K562 (cell line): ENCODE data around the gene ZIC2. TPM values are rescaled to one million over a fixed set of nuclear protein-coding genes. Genes with fewer than 3 reads are reported as not detected.

Source experiments
- ATAC-seq: fragments of 200-7000 bp; cut with Tn5 transposase; 3 replicates; pipeline ENCODE4 v1.9.1; 2020; ENCODE audit warnings: moderate library complexity
- BruUV-seq: library from RNA; stranded (reverse); fragments of 400-500 nt; replicated peaks from 2 replicates; lab custom pipeline; 2021; lab: Mats Ljungman, UMichigan
- CTCF ChIA-PET: fragments of 300-600 bp; formaldehyde crosslinking; extraction: SDS; loops from one replicate; lab custom pipeline; 2021; ENCODE audit warnings: low intra/inter-chr PET ratio; lab: Yijun Ruan, JAX
- POLR2A ChIA-PET: fragments of 300-600, 350-650 bp; sonication (Branson Sonifier 250); formaldehyde crosslinking; extraction: SDS; loops from one replicate; lab custom pipeline; 2021; ENCODE audit warnings: antibody characterized with exemption, inconsistent platforms; lab: Yijun Ruan, JAX
- DNase-seq, 4 experiments: peaks; one replicate each; pipeline versions ENCODE4 v3.0.0 to v3.0.0-alpha.2; 2011 to 2018; ENCODE audit warnings: low spot score in 3 of 4, mixed read lengths in 3 of 4; ENCODE audit errors: extremely low read depth in 1 of 4
- FAIRE-seq: peaks from 2 replicates; lab custom pipeline; 2011; peaks lifted over from hg19 to GRCh38; lab: Jason Lieb, UNC
- H2AFZ ChIP-seq: 2 replicates; pipeline ENCODE4 v1.6.0; 2011; ENCODE audit warnings: low read depth, low read length, control low read depth, inconsistent platforms
- H3K27ac ChIP-seq: fragments of 200-600 bp; 3 replicates; pipeline ENCODE4 v1.8.0; 2011; ENCODE audit warnings: low read depth, mild to moderate bottlenecking, control low read depth, inconsistent platforms, low read length, moderate library complexity, mixed read lengths; ENCODE audit errors: extremely low read depth
- H3K27me3 ChIP-seq, 2 experiments: fragments of 300-600 bp in 1 of 2; 2 replicates in 1 of 2; 3 replicates in 1 of 2; pipeline versions ENCODE4 v1.6.0 to v1.8.0; 2011; ENCODE audit warnings: inconsistent platforms in 2 of 2, low read length in 2 of 2, mild to moderate bottlenecking in 1 of 2, mixed read lengths in 1 of 2, moderate library complexity in 1 of 2; ENCODE audit not compliant: control insufficient read depth in 2 of 2, insufficient read depth in 2 of 2
- H3K36me3 ChIP-seq: fragments of 300-600 bp; 3 replicates; pipeline ENCODE4 v1.8.0; 2011; ENCODE audit warnings: mild to moderate bottlenecking, low read length, inconsistent platforms; ENCODE audit not compliant: control insufficient read depth, insufficient read depth
- H3K4me1 ChIP-seq, 2 experiments: fragments of 200-600 bp in 1 of 2; replicated peaks in 1 of 2; 2 replicates in 1 of 2; 3 replicates in 1 of 2; pipeline versions ENCODE4 v1.5.1 to v1.8.0; 2011; ENCODE audit warnings: inconsistent platforms in 2 of 2, low read length in 2 of 2, mild to moderate bottlenecking in 1 of 2, mixed read lengths in 1 of 2, moderate library complexity in 1 of 2; ENCODE audit not compliant: control insufficient read depth in 2 of 2, insufficient read depth in 2 of 2
- H3K4me2 ChIP-seq: 2 replicates; pipeline ENCODE4 v1.6.1; 2011; ENCODE audit warnings: low read length, control low read depth, inconsistent platforms, mixed read lengths; ENCODE audit not compliant: insufficient read depth
- H3K4me3 ChIP-seq: fragments of 200-600 bp; sonication (generic), shearing (Covaris generic); 2 replicates; pipeline ENCODE4 v1.5.1; 2016; ENCODE audit warnings: control low read depth, inconsistent platforms
- H3K79me2 ChIP-seq: fragments of 200-600 bp; 3 replicates; pipeline ENCODE4 v1.8.0; 2011; ENCODE audit warnings: low read length, inconsistent platforms; ENCODE audit not compliant: control insufficient read depth, insufficient read depth
- H3K9ac ChIP-seq, 2 experiments: 2 replicates each; pipeline versions ENCODE4 v1.6.0 to v1.6.1; 2011; ENCODE audit warnings: low read depth in 2 of 2, low read length in 2 of 2, control low read depth in 1 of 2, inconsistent platforms in 1 of 2, mild to moderate bottlenecking in 1 of 2, mixed read lengths in 1 of 2; ENCODE audit not compliant: insufficient read depth in 1 of 2
- H3K9me1 ChIP-seq: one replicate; pipeline ENCODE4 v1.6.0; 2011; ENCODE audit warnings: inconsistent platforms, mild to moderate bottlenecking, low read length, moderate library complexity; ENCODE audit not compliant: control insufficient read depth, insufficient read depth
- H3K9me3 ChIP-seq: replicated peaks from 2 replicates; pipeline ENCODE4 v1.5.1; 2011; ENCODE audit warnings: low read depth, low read length, inconsistent platforms; ENCODE audit not compliant: control insufficient read depth, insufficient read depth
- H4K20me1 ChIP-seq: replicated peaks from 2 replicates; pipeline ENCODE4 v1.6.1; 2011; ENCODE audit warnings: low read length, inconsistent platforms, mixed read lengths; ENCODE audit not compliant: control insufficient read depth, insufficient read depth
- CHD1 ChIP-seq: fragments of 200-600 bp; sonication (generic); IDR thresholded peaks from one replicate; pipeline ENCODE4 v1.6.1; 2012; ENCODE audit warnings: mild to moderate bottlenecking, moderate library complexity, low read length, inconsistent platforms
- FOXJ2 ChIP-seq: fragments of 200-800 bp; sonication (Bioruptor generic); IDR thresholded peaks from 2 replicates; pipeline ENCODE4 v1.6.1; 2016; ENCODE audit warnings: missing genetic modification characterization, missing compliant biosample characterization
- JUNB ChIP-seq: fragments of 450-650 bp; formaldehyde crosslinking; conservative IDR thresholded peaks from 2 replicates; pipeline ENCODE4 v1.4.0; 2020; ENCODE audit warnings: mild to moderate bottlenecking
- SLC30A9 ChIP-seq: fragments of 250-450 bp; sonication (Bioruptor Pico); IDR thresholded peaks from 2 replicates; pipeline ENCODE4 v1.8.0; 2022; ENCODE audit warnings: mild to moderate bottlenecking, moderate library complexity
- ZNF561 ChIP-seq: fragments of 450-650 bp; formaldehyde crosslinking; conservative IDR thresholded peaks from 2 replicates; pipeline ENCODE4 v1.4.0; 2020; ENCODE audit warnings: mild to moderate bottlenecking, moderate library complexity
- ZNF695 ChIP-seq: fragments of 450-650 bp; formaldehyde crosslinking; IDR thresholded peaks from 2 replicates; pipeline ENCODE4 v1.4.0; 2020; ENCODE audit warnings: mild to moderate bottlenecking, moderate library complexity
- WGBS: fragments of 100-300 bp; shearing (Covaris generic); methylation state at CpG from one replicate; pipeline ENCODE4 v1.1.6; 2016; ENCODE audit warnings: low coverage, mixed read lengths; ENCODE audit not compliant: insufficient coverage; ENCODE audit errors: missing lambda C conversion rate; 5-methylcytosine and 5-hydroxymethylcytosine counted together
- in situ Hi-C: fragments of 300-500 bp; cut with MboI; formaldehyde crosslinking; loops from 4 replicates; pipeline ENCODE4 v1.15.0; 2018; ENCODE audit warnings: inconsistent platforms, mixed read lengths
- intact Hi-C: fragments of 100-400 bp; cut with micrococcal nuclease; formaldehyde crosslinking; loops from 2 replicates; pipeline ENCODE4 v1.14.2; 2022
- polyA plus RNA-seq, 8 experiments: library from polyadenylated mRNA; depleted of rRNA in 4 of 8; stranded (reverse) in 5 of 8; unstranded in 3 of 8; fragments of >200 nt; fragmentation: Nextera tagmentation in 2 of 8; fragmentation: Illumina TruSeq in 1 of 8; extraction: Ambion mirVana in 2 of 8; extraction: Trizol in 1 of 8; gene quantifications; 2 replicates each; pipeline versions ENCODE4 v1.2.1 to v1.2.3, GENCODE V29; 2011 to 2014; ENCODE audit warnings: inconsistent platforms in 1 of 8, missing spikeins in 1 of 8
- total RNA-seq, 7 experiments: library from RNA; depleted of rRNA in 6 of 7; stranded (reverse); fragments of >200 nt in 6 of 7; fragmentation: Illumina TruSeq in 2 of 7; extraction: Trizol in 2 of 7; gene quantifications; 2 replicates each; pipeline versions ENCODE4 v1.2.1 to v1.2.3, GENCODE V29; 2011 to 2021; ENCODE audit warnings: low replicate concordance in 1 of 7
- TF ChIP-seq, protein P1 (sequence below): sonication (generic); formaldehyde crosslinking; IDR thresholded peaks from 2 replicates; pipeline ENCODE4 v1.9.0; 2022; ENCODE audit warnings: mild to moderate bottlenecking, missing genetic modification reagents

Gene ZIC2
- total and polyA plus RNA-seq, 9 of the 15 experiments (the other 6 are each of a cell fraction or from before 2014, with no cell fraction given) = 1.8 to 18.0 (median 4.5) TPM

DNA sequence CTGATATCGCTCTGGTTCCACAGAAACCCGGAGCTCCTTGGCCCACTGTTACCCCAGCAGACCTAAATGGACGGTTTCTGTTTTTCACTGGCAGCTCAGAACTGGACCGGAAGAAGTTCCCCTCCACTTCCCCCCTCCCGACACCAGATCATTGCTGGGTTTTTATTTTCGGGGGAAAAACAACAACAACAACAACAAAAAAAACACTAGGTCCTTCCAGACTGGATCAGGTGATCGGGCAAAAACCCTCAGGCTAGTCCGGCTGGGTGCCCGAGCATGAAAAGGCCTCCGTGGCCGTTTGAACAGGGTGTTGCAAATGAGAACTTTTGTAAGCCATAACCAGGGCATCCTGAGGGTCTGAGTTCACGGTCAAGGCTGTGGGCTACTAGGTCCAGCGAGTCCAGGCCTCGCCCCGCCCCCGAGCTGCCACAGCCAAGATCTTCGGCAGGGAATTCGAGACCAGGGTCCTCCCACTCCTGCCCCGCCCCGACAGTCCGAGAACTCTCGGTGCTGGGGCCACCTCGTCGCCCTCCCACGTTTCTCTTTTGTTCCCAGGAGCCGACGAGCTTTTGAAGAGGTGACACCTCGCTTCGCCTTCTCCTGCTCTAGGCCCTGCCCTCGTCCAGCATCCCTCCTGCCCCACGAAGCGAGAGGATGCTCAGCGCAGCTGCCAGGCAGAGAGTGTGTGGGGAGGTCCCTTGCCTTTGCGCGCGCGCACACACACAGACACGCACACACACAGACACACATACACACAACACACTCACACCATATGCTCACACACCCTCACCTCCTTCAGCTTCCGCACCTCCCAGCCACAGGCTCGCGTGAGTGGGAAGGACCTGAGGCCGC, 8.8 kb downstream of the ZIC2 start:
- H3K9me1 ChIP-seq = no peaks in the 10 kb centered on the region
- no peak overlapping the region for H3K4me2 ChIP-seq
- no peak for ATAC-seq
- no peak overlapping the region for H3K4me3 ChIP-seq
- no peak overlapping the region for H3K9ac ChIP-seq
- CTCF ChIA-PET = no interaction called here
- no TSS peak for BruUV-seq
- intact Hi-C loops = no loop called here
- WGBS = 58% methylated on average over 20 of the region's 42 CpGs
- no peaks in the 10 kb centered on the region for H3K9me3 ChIP-seq
- no peaks in the 10 kb centered on the region for H3K79me2 ChIP-seq
- H2AFZ ChIP-seq = no peak overlapping the region
- DNase-seq = no peak
- POLR2A ChIA-PET = no interaction called here
- H3K27ac ChIP-seq = no peak overlapping the region
- in situ Hi-C loops = no loop called here
- FAIRE-seq = no peak
- peaks cover 6% of the 10 kb centered on the region; the same call in 1 of the 3 replicates for H3K36me3 ChIP-seq
- H3K4me1 ChIP-seq = peaks cover 0 to 22% of the 10 kb centered on the region in 2 experiments; a peak in 2 of 5 replicates
- H3K27me3 ChIP-seq = peaks cover 0 to under 1% of the 10 kb centered on the region in 2 experiments; a peak in 3 of 5 replicates
- TF ChIP-seq SLC30A9 = no peak
- TF ChIP-seq FOXJ2 (tag) = no peak
- TF ChIP-seq ZNF561 = no peak
- no peak for TF ChIP-seq JUNB (CRISPR knock-in tag)
- no peak for TF ChIP-seq ZNF695 (CRISPR knock-in tag)
- TF ChIP-seq, protein P1, sequence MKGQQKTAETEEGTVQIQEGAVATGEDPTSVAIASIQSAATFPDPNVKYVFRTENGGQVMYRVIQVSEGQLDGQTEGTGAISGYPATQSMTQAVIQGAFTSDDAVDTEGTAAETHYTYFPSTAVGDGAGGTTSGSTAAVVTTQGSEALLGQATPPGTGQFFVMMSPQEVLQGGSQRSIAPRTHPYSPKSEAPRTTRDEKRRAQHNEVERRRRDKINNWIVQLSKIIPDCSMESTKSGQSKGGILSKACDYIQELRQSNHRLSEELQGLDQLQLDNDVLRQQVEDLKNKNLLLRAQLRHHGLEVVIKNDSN (CRISPR knock-in tag) = no peak
- no peak for TF ChIP-seq CHD1
- TF ChIP-seq, all 486 proteins: peak for 0
- no peaks in the 10 kb centered on the region for H4K20me1 ChIP-seq
